GM18873 (cell line): ENCODE data around the gene EVI2A.
"Not testable (repeated sequence)": the region's sequence is repeated elsewhere in the genome, so short reads cannot be mapped to it uniquely, and the experiment has no call there.

ENCODE experiments used
- ATAC-seq: cut with Tn5 transposase; IDR thresholded peaks from one replicate; pipeline ENCODE4 v1.9.1; 2021; ENCODE audit warnings: mild to moderate bottlenecking, moderate library complexity, moderate number of reproducible peaks; ENCODE audit not compliant: unreplicated experiment, low FRiP score

Gene EVI2A

GRCh38 chr17:31321481-31321880 lies at the start of gene EVI2A:
TSS of gene EVI2A (minus strand) at chr17:31321622. CDS start at chr17:31319013, 2,609 bp downstream.
- ATAC-seq, result no peak

- no peak for ATAC-seq
Observed at GRCh38 chr17:31369266-31369665, 47.8 kb upstream of the EVI2A start.

- no peak for ATAC-seq
Observed at GRCh38 chr17:31366088-31366487, 44.7 kb upstream of the EVI2A start.

- no peak for ATAC-seq
Observed at GRCh38 chr17:31364012-31364411, 42.6 kb upstream of the EVI2A start.

- ATAC-seq, result no peak
Observed at GRCh38 chr17:31357839-31358394, 36.5 kb upstream of the EVI2A start.

GRCh38 chr17:31357091-31357490 lies 35.7 kb upstream of the EVI2A start:
- ATAC-seq, result no peak

GRCh38 chr17:31355935-31356334 lies 34.5 kb upstream of the EVI2A start:
- ATAC-seq, result no peak

- no peak for ATAC-seq
Observed at GRCh38 chr17:31349454-31349853, 28.0 kb upstream of the EVI2A start.

GRCh38 chr17:31345191-31345747 lies 23.8 kb upstream of the EVI2A start:
- not testable (repeated sequence) for ATAC-seq

GRCh38 chr17:31339906-31340661 lies 18.7 kb upstream of the EVI2A start:
- no peak for ATAC-seq

- no peak for ATAC-seq
Observed at GRCh38 chr17:31329221-31329620, 7.8 kb upstream of the EVI2A start.

- ATAC-seq, result no peak
Observed at GRCh38 chr17:31328160-31328535, 6.7 kb upstream of the EVI2A start.

- ATAC-seq, result no peak
Observed at GRCh38 chr17:31327534-31328159, 6.2 kb upstream of the EVI2A start.

- ATAC-seq, result no peak
Observed at GRCh38 chr17:31323551-31323950, 2.1 kb upstream of the EVI2A start.

- ATAC-seq, result no peak
Observed at GRCh38 chr17:31321966-31322365, 544 bp upstream of the EVI2A start.

GRCh38 chr17:31320791-31321190 lies 631 bp downstream of the EVI2A start:
- no peak for ATAC-seq

GRCh38 chr17:31320241-31320640 lies 1.2 kb downstream of the EVI2A start:
- no peak for ATAC-seq

- no peak for ATAC-seq
Observed at GRCh38 chr17:31318851-31319661, 2.4 kb downstream of the EVI2A start.

GRCh38 chr17:31318298-31318801 lies 3.1 kb downstream of the EVI2A start:
- ATAC-seq, result peak; percentile 33

GRCh38 chr17:31314782-31315100 lies 6.7 kb downstream of the EVI2A start:
- ATAC-seq, result no peak
